ENCODE measurements around the gene ETV6.
"Not testable (repeated sequence)": the region's sequence is repeated elsewhere in the genome, so short reads cannot be mapped to it uniquely, and the experiment has no call there.

The ETV6 gene

DNA sequence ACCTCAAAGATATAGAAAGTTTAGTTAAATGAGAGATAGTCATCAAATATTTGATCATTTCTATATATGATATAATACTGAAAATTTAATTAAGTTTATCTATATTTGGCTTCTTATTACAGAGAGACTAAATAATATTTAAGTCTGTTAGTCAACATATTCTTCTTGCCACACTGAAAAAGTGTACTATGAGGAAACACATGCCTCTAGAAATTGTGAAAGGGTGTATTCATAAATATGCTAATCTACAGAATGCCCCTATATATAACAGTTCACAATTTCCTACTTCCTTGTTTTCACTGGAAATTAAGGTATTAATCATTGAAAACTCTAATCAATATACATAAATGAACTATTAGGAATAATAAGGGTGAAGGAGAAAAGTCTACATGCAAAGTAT, 31.4 kb upstream of the ETV6 start:
- 0 out of 2 replicates have a peak, but pooled peaks cover 4% of the 10 kb centered on the region for H3K9me3 ChIP-seq (ENCODE audit: insufficient read depth, low read length)
- DNase-seq (ENCODE audit: low read depth, low spot score) = no peak
- no peaks in the 10 kb centered on the region for H3K27me3 ChIP-seq (ENCODE audit: insufficient read depth, insufficient read length)
- no peak overlapping the region for H3K9ac ChIP-seq (ENCODE audit: insufficient read length, low read depth)
- H3K4me3 ChIP-seq (ENCODE audit: insufficient read length, low read depth) = no peak overlapping the region
- peaks cover 4% of the 10 kb centered on the region for H3K36me3 ChIP-seq (ENCODE audit: insufficient read depth, insufficient read length, low read length)
- peaks cover 3% of the 10 kb centered on the region for H3K4me1 ChIP-seq (ENCODE audit: insufficient read depth, insufficient read length)
- TF ChIP-seq YY1 (IDR thresholded peaks at IDR 0.05; ENCODE audit: insufficient read depth, insufficient read length) = no peak
- TF ChIP-seq ZNF274 (IDR thresholded peaks at IDR 0.05; ENCODE audit: low read depth, low read length) = no peak

DNA sequence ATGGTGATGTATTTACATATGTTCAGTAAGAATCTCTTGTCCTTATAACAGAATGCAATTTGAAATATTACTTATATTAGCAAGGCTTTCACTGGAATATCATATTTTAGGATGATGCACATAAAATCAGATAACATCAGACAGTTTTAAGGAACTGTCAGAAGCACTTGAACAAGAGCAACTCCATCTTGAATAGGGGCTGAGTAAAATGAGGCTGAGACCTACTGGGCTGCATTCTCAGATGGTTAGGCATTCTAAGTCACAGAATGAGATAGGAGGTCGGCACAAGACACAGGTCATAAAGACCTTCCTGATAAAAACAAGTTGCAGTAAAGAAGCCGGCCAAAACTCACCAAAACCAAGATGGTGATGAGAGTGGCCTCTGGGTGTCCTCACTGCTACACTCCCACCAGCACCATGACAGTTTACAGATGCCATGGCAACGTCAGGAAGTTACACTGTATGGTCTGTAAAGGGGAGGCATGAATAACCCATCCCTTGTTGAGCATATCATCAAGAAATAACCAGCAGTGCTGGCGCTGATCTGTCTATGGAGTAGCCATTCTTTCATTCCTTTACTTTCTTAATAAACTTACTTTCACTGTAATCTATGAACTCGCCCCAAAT, 27.6 kb upstream of the ETV6 start:
- TF ChIP-seq YY1 (IDR thresholded peaks at IDR 0.05; ENCODE audit: insufficient read depth, insufficient read length) (no peak), ZNF274 (IDR thresholded peaks at IDR 0.05; ENCODE audit: low read depth, low read length) (no peak), SUZ12 (IDR thresholded peaks at IDR 0.05; ENCODE audit: extremely low read depth, insufficient read depth, insufficient read length) (no peak)
- Histone ChIP-seq H3K9ac (ENCODE audit: insufficient read length, low read depth) (no peak overlapping the region), H3K27me3 (ENCODE audit: insufficient read depth, insufficient read length) (no peaks in the 10 kb centered on the region), H3K9me3 (ENCODE audit: insufficient read depth, low read length) (no peaks in the 10 kb centered on the region), H3K4me1 (ENCODE audit: insufficient read depth, insufficient read length) (peaks cover 3% of the 10 kb centered on the region), H3K4me3 (ENCODE audit: insufficient read length, low read depth) (no peak overlapping the region), H3K36me3 (ENCODE audit: insufficient read depth, insufficient read length, low read length) (peaks cover 4% of the 10 kb centered on the region)
- DNase-seq (ENCODE audit: low read depth, low spot score) = no peak

DNA sequence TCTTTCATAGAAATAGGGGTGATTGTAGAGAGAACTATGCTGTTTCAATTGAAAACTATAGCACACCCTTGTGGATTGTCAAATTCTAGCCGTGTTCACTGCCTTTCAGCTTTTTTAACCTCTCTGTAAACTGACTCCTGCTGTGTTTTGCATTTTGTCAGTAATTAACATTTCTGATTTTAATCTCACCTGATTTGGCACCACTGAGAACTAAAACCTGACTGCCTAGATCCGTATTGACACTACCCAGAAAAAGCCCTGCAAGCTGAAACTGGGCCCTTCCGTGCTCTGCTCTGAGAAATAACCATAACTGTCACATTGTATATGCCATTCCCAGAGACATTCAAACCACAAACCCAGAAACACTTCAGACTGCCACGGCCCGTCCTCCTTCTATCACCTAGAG, 26.6 kb upstream of the ETV6 start:
- DNase-seq (ENCODE audit: low read depth, low spot score) = no peak
- H3K27me3 ChIP-seq (ENCODE audit: insufficient read depth, insufficient read length) = no peaks in the 10 kb centered on the region
- H3K36me3 ChIP-seq (ENCODE audit: insufficient read depth, insufficient read length, low read length) = peaks cover 4% of the 10 kb centered on the region
- no peaks in the 10 kb centered on the region for H3K9me3 ChIP-seq (ENCODE audit: insufficient read depth, low read length)
- H3K4me1 ChIP-seq (ENCODE audit: insufficient read depth, insufficient read length) = peaks cover 3% of the 10 kb centered on the region
- TF ChIP-seq YY1 (IDR thresholded peaks at IDR 0.05; ENCODE audit: insufficient read depth, insufficient read length) (no peak), SUZ12 (IDR thresholded peaks at IDR 0.05; ENCODE audit: extremely low read depth, insufficient read depth, insufficient read length) (no peak)
- H3K9ac ChIP-seq (ENCODE audit: insufficient read length, low read depth) = peak overlapping the region; percentile 4
- H3K4me3 ChIP-seq (ENCODE audit: insufficient read length, low read depth) = no peak overlapping the region

DNA sequence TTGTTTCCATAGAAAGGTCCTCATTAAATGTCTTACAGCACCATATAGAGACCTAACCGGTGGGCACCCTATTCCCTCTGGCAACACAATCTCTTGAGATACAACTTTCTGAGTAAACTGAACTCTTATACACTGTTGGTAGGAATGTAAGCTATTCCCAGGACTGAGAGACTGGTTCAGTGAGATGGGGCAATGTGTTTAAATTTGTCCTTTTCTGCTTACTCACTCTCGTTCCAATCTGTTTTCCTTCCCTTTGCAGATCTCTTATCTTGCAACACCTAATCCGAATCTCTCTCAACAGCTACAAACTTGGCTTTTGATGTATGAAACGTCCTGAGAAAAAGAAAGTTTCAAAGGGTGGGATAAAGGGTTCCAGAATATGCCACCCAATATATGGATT, 26.1 kb upstream of the ETV6 start:
- H3K9ac ChIP-seq (ENCODE audit: insufficient read length, low read depth) = no peak overlapping the region
- DNase-seq (ENCODE audit: low read depth, low spot score) = no peak
- peaks cover 3% of the 10 kb centered on the region for H3K4me1 ChIP-seq (ENCODE audit: insufficient read depth, insufficient read length)
- H3K36me3 ChIP-seq (ENCODE audit: insufficient read depth, insufficient read length, low read length) = peaks cover 4% of the 10 kb centered on the region
- H3K9me3 ChIP-seq (ENCODE audit: insufficient read depth, low read length) = no peaks in the 10 kb centered on the region
- TF ChIP-seq ZNF274 (IDR thresholded peaks at IDR 0.05; ENCODE audit: low read depth, low read length) (no peak), YY1 (IDR thresholded peaks at IDR 0.05; ENCODE audit: insufficient read depth, insufficient read length) (no peak), SUZ12 (IDR thresholded peaks at IDR 0.05; ENCODE audit: extremely low read depth, insufficient read depth, insufficient read length) (no peak)
- H3K27me3 ChIP-seq (ENCODE audit: insufficient read depth, insufficient read length) = no peaks in the 10 kb centered on the region
- H3K4me3 ChIP-seq (ENCODE audit: insufficient read length, low read depth) = no peak overlapping the region

DNA sequence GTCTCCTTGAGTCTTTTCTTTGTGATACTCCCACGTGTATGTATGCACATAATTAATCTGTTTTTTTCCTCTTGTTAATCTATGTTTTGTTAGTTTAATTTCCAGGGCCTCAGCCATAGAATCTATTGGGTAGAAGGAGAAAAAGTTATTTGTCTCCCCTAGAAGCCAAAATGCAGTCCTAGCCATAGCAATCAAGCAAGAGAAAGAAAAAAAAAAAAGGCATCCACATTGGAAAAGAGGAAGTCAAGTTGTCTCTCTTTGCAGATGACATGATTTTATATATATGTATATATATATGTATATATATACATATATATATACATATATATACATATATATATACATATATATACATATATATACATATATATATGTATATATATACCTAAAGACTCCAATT, 25.4 kb upstream of the ETV6 start:
- TF ChIP-seq SUZ12 (IDR thresholded peaks at IDR 0.05; ENCODE audit: extremely low read depth, insufficient read depth, insufficient read length) (no peak), YY1 (IDR thresholded peaks at IDR 0.05; ENCODE audit: insufficient read depth, insufficient read length) (no peak), ZNF274 (IDR thresholded peaks at IDR 0.05; ENCODE audit: low read depth, low read length) (no peak)
- no peak overlapping the region for H3K9ac ChIP-seq (ENCODE audit: insufficient read length, low read depth)
- peaks cover 4% of the 10 kb centered on the region for H3K36me3 ChIP-seq (ENCODE audit: insufficient read depth, insufficient read length, low read length)
- H3K27me3 ChIP-seq (ENCODE audit: insufficient read depth, insufficient read length) = no peaks in the 10 kb centered on the region
- DNase-seq (ENCODE audit: low read depth, low spot score) = no peak
- H3K4me1 ChIP-seq (ENCODE audit: insufficient read depth, insufficient read length) = peaks cover 3% of the 10 kb centered on the region
- no peaks in the 10 kb centered on the region for H3K9me3 ChIP-seq (ENCODE audit: insufficient read depth, low read length)
- H3K4me3 ChIP-seq (ENCODE audit: insufficient read length, low read depth) = no peak overlapping the region

DNA sequence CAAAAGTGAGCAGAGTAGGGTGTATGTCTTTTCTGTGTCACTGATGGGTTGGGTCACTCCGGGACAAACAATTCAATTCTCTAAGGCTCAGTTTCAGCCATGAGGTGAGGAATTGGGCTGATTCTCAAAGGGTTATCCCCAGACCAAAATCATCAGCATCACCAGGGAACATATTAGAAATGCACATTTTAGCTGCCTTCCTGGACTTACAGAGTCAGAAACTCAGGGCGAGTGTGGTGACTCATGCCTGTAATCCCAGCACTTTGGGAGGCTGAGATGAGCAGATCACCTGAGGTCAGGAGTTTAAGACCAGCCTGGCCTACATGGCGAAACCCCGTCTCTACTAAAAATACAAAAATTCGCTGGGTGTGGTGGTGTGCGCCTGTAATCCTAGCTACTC, 21.8 kb upstream of the ETV6 start:
- not testable (repeated sequence) for H3K9me3 ChIP-seq (ENCODE audit: insufficient read depth, low read length); DNase-seq (ENCODE audit: low read depth, low spot score); H3K4me3 ChIP-seq (ENCODE audit: insufficient read length, low read depth); H3K9ac ChIP-seq (ENCODE audit: insufficient read length, low read depth); H3K27me3 ChIP-seq (ENCODE audit: insufficient read depth, insufficient read length); H3K4me1 ChIP-seq (ENCODE audit: insufficient read depth, insufficient read length); H3K36me3 ChIP-seq (ENCODE audit: insufficient read depth, insufficient read length, low read length)

DNA sequence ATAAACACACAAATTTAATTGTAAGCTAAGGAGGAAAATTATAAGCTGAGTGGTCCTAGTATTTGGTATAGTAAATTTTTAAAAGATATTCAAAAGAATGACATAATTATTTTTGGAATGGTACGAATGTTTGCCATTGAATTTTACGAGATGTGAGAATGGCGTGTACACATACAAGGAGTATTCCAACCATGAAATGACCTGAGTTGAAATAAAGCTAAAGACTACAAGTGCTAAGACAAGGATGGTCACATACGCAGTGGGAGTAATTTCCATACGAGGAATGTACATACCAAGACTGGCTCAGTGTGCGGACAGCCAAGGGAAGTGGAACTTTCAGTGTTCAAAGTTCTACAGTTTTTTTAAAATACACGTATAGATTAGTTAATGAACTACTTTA, 21.1 kb upstream of the ETV6 start:
- Histone ChIP-seq H3K4me1 (ENCODE audit: insufficient read depth, insufficient read length) (no peaks in the 10 kb centered on the region), H3K27me3 (ENCODE audit: insufficient read depth, insufficient read length) (no peaks in the 10 kb centered on the region), H3K9ac (ENCODE audit: insufficient read length, low read depth) (no peak overlapping the region), H3K36me3 (ENCODE audit: insufficient read depth, insufficient read length, low read length) (no peaks in the 10 kb centered on the region), H3K4me3 (ENCODE audit: insufficient read length, low read depth) (no peak overlapping the region), H3K9me3 (ENCODE audit: insufficient read depth, low read length) (no peaks in the 10 kb centered on the region)
- DNase-seq (ENCODE audit: low read depth, low spot score) = no peak
- TF ChIP-seq YY1 (IDR thresholded peaks at IDR 0.05; ENCODE audit: insufficient read depth, insufficient read length) (no peak), ZNF274 (IDR thresholded peaks at IDR 0.05; ENCODE audit: low read depth, low read length) (no peak), SUZ12 (IDR thresholded peaks at IDR 0.05; ENCODE audit: extremely low read depth, insufficient read depth, insufficient read length) (no peak)
